Dermis lymphatic vessel endothelial cell (primary cell): Measurements from ENCODE around the gene CDC42SE1. TPM values are rescaled to one million over a fixed set of nuclear protein-coding genes. Genes with fewer than 3 reads are reported as not detected.

ENCODE experiments used
- total RNA-seq: library from RNA; depleted of rRNA; stranded (reverse); fragments of >200 nt; gene quantifications from 2 replicates; pipeline ENCODE4 v1.2.1, GENCODE V29; 2014

CDC42SE1 gene, protein sequence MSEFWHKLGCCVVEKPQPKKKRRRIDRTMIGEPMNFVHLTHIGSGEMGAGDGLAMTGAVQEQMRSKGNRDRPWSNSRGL
- total RNA-seq, result 43.7 and 60.1 TPM in 2 replicates

DNA sequence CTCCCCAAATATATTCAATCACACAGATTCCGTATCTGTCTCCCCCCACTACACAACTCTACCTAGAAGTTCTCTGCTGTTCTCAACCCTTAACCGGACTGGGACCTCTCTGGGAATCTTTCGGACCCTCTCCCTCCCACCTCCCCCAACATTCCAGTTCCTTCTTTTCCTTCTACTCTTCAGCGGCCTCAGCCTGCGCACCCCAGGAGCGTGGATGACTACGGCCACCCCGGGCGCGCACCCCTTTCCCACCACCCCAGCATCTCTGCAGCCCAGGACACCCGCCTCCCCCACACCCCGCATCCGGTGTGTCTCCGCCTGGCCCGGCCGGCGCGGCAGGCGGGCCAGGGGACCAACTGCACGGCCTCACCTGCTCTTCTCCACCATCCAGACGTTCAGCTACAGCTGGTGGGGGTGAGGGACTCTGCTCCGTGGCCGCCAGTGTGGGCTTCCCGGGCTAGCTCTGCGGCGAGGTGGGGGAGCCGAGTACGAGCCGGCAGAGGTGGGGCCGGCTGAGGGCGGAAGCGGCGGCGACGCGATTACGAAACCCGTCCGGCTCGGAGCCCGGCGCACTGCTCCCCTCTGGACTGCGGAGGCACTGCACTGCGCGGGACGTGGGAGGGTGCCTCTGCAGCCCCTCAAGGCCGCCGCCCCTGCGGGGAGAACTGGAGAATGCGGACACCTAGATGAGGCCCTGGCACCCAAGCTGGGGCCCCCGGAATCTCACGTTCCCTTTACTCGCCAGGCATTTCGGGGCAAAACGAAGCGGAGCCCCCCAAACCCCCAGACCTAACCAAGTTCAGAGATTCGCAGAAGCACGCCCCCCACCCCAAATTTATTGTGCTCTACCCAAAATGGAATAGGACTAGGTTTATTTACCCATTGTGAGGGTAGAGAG, at the start of gene CDC42SE1:
TSS of gene CDC42SE1 (minus strand) at position 514 of the 898 bp plus-strand sequence. CDS start 3,892 bp downstream, outside the sequence.

DNA sequence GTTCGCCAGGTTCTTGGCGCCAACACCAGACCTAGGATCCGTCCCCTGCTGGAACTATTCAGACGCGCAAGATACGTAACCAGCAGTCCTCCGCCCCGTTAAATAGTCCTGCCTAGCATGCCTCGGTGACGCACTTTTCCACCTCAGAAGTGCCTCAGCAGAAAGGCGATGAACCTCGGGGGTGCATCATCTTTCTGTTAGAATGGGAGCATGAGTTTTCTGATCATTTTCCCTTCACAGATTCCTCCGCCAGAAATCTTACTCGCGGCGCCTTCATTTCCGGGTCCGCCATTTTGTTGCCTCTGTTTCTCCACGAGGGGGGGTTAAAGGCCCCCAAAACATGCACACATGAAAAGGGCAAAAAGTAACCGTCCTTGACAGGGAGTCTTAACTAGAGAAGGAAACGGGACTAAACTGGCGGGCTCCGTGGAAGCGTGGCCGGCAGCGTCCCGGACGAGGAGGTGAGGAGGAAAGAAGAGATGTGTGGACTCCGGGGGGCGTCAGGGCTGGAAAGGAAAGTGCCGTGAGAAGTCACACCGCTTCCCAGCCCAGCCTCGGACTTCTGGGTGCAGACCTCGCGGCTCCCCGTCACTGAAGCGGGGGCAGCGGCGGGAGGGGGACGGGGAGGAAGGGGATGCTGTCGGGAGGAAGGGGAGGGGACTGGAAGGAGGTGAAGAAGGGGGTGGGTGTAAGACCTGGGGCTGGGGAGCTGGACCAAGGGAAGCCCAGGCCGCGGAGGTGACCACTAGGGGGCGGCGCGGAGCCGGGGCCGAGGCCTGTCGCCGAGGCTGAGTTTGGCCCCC, 11.3 kb upstream of the CDC42SE1 start, which contains the start of gene GABPB2:
TSS of gene GABPB2 (plus strand) at position 288 of the 803 bp plus-strand sequence. CDS start 17,429 bp downstream, outside the sequence.

DNA sequence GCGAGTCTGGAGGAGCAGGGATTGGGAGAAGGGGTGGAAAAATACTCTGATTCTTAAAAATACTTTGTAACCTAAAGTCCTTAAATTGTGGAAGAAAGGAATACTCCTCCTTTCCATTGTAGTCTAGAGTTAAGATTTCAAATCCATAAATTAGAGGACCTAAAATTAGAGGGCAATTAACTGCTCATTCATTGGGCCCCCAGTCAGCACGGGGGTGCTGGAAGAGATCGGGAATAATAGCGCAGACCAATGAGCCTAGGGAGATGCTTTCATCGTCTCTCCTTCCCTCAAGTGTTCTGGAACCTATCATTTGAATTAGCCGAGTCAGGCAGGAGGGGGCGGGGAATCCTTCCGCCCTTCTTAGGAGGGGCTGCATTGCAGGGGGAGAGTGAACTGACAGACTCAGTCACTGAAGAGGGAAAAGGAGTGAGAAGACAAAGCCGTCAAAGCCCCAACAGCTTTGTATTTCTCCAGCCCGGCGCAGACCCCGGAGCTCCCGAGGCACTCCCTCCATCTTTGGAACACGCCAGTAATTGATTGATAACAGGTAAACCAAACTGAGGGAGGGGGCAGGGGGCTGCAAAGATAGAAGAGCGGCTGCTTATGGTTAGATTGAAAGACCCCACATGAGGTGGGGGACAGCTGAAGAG, 710 bp upstream of the CDC42SE1 start, which contains the start of gene MLLT11:
TSS of gene MLLT11 (plus strand) at position 391 of the 650 bp plus-strand sequence. CDS start 6,828 bp downstream, outside the sequence.

DNA sequence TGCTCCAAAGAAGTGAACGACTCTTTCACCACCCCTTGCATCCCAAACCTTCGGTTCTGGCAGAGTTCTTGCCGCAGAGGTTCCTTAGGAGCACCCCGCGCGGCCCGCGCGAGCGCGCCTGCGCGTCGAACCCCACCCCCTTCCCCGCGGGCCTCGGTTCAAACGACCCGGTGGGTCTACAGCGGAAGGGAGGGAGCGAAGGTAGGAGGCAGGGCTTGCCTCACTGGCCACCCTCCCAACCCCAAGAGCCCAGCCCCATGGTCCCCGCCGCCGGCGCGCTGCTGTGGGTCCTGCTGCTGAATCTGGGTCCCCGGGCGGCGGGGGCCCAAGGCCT, 11.9 kb downstream of the CDC42SE1 start, which contains the start of gene C1orf56:
TSS of gene C1orf56 (plus strand) at position 161 of the 334 bp plus-strand sequence. CDS start at position 258, 97 bp downstream.

DNA sequence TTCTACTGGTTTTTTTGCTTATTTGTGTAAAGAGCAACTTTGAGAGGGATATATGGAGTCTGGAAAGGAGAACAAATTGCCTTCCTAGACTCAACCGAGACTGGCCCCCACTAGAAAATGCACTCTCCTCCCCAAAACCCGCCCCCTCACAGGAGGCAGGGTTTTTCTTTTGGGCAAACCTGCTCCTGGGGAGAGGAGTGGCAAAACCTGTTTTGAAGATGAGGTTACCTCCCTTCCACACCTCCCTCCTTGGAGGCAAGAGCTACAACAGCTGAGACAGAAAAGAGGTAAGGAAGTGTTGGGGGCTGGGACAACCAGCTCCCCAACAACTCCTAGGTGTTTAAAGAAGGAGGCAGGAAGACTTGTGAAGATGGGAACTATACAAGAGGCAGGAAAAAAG, 23.1 kb downstream of the CDC42SE1 start, which contains the start of gene BNIPL:
TSS of gene BNIPL (plus strand) at position 231 of the 400 bp plus-strand sequence. CDS start at position 371, 140 bp downstream.

DNA sequence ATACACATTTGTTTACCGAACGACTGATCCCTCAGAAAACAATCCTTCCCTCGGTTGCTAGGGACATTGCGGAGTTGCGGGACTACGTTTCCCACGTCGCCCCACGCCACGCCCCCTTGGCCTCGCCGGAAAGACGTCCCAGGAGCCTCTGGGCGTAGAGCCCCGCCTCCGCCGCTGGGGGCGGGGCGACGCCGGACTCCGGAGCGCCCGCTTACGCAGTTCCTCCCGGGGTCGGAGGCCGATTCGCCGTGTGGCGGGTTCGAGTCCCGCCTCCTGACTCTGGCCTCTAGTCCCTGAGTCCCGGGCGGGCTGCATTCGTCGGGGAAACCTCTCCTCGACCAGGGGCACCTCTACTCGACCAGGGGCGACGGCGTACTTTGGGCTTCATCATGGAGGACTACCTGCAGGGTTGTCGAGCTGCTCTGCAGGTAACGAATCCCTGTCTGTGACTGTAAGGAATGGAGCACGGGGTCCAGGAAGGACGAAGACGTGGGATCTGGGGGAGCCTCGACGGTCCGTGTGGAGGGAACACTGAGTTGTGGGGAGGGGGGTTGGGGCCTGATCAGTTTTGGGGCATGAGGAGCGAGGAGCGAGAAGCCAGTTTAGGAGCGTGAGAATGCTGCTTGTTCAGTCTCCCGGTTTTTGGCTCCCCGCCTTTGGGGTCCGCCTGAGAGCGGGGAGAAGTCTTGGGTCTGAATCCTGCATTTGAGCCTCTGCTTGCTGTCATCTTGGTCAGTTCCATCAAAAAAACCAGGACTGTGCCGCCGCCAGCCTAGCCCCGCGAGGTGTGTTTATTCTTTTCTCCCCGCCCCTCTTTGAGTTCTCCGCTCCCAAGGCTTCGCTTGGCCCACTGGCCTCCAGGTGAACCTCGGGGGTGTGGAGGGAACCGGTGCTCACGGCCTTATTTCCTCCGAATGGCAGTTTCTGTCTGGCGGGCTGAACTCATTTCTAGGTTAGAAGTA, 50.9 kb downstream of the CDC42SE1 start, which contains the start of gene PRUNE1:
TSS of gene PRUNE1 (plus strand) at position 206 of the 962 bp plus-strand sequence. CDS start at position 390, 184 bp downstream.

DNA sequence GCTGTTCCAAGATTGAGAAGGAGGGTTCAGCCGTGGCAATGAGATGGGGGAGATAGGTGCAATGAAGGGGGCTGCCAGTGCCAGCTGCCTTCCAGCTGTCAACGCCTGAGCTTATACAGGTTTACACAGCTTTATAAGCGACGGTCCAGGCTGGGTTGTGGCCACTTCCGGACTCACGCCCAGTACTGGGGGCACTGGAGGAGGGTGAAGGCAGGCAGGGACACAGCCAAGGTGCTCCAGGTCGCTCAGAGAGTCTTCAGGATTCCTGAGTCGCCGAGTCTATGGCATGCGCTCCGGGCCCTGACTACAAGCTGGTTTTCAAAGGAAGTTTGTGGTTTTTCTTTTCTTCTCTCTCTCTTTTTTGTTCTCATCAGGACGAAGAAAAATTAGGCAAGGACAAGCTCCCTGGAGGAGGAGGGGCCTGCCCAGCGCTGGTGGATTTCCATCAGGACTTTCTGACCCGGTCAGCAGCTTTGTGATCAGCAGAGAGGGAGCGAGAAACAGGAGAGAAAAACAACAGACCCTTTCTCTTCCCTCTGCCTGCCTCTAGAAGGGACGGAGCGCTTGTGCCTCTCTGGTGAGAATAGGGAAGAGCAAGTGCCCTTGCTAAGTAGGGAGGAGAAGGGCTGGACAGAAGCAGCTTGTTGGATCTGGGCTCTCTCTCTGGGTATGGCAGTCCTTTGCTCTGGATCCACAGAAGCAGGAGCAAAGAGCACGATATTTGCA, 52.9 kb downstream of the CDC42SE1 start, which contains the start of gene MINDY1:
TSS of gene MINDY1 (minus strand) at position 576 of the 726 bp plus-strand sequence. CDS start 4,285 bp downstream, outside the sequence.

Other genes starting within 250 kb of the CDC42SE1 start
- gene ARNT, start 183.0 kb downstream of the CDC42SE1 start, total RNA-seq, result 20.3 and 23.4 TPM in 2 replicates
- gene CTXND2, start 172.5 kb downstream of the CDC42SE1 start, total RNA-seq, result not detected in 2 replicates
- 30.1 and 34.6 TPM in 2 replicates for gene SETDB1, start 133.3 kb downstream of the CDC42SE1 start, total RNA-seq
- gene CERS2, start 84.8 kb downstream of the CDC42SE1 start, total RNA-seq, result 80.2 and 86.6 TPM in 2 replicates
- gene ANXA9, start 77.3 kb downstream of the CDC42SE1 start, total RNA-seq, result not detected in 2 replicates
- gene MINDY1, start 52.7 kb downstream of the CDC42SE1 start, total RNA-seq, result 10.6 and 10.7 TPM in 2 replicates
- gene PRUNE1, start 51.2 kb downstream of the CDC42SE1 start, total RNA-seq, result 5.6 and 6.3 TPM in 2 replicates
- gene BNIPL, start 23.0 kb downstream of the CDC42SE1 start, total RNA-seq, result under 0.01 and 0.09 TPM in 2 replicates
- 1.1 and 1.6 TPM in 2 replicates for gene C1orf56, start 11.9 kb downstream of the CDC42SE1 start, total RNA-seq
- gene MLLT11, start 775 bp upstream of the CDC42SE1 start, total RNA-seq, result 0.43 and 0.52 TPM in 2 replicates
- gene GABPB2, start 11.1 kb upstream of the CDC42SE1 start, total RNA-seq, result 5.6 and 10.0 TPM in 2 replicates
- 2.2 and 4.2 TPM in 2 replicates for gene SEMA6C, start 87.0 kb upstream of the CDC42SE1 start, total RNA-seq
- 0.11 TPM in 1 of 2 replicates, not detected in the other for gene TNFAIP8L2, start 97.0 kb upstream of the CDC42SE1 start, total RNA-seq
- gene LYSMD1, start 106.3 kb upstream of the CDC42SE1 start, total RNA-seq, result 4.6 and 4.8 TPM in 2 replicates
- 15.5 and 18.8 TPM in 2 replicates for gene SCNM1, start 106.5 kb upstream of the CDC42SE1 start, total RNA-seq
- gene TMOD4, start 116.4 kb upstream of the CDC42SE1 start, total RNA-seq, result 0.26 TPM in 1 of 2 replicates, not detected in the other
- gene VPS72, start 130.6 kb upstream of the CDC42SE1 start, total RNA-seq, result 38.9 and 49.2 TPM in 2 replicates
- gene PIP5K1A, start 138.9 kb upstream of the CDC42SE1 start, total RNA-seq, result 40.1 and 41.8 TPM in 2 replicates
- 197 and 219 TPM in 2 replicates for gene PSMD4, start 195.1 kb upstream of the CDC42SE1 start, total RNA-seq
- 7.1 and 10.3 TPM in 2 replicates for gene ZNF687, start 222.7 kb upstream of the CDC42SE1 start, total RNA-seq